Endodermal cell (in vitro differentiated cells): ENCODE data around the gene PMM2. TPM values are rescaled to one million over a fixed set of nuclear protein-coding genes. Genes with fewer than 3 reads are reported as not detected.

ENCODE experiments used
- DNase-seq: peaks from one replicate; pipeline ENCODE4 v3.0.0-alpha.2; 2017
- H3K27ac ChIP-seq: 2 replicates; pipeline ENCODE4 v1.5.1; 2013; ENCODE audit warnings: mild to moderate bottlenecking, low read depth, low read length, moderate library complexity
- H3K27me3 ChIP-seq: 2 replicates; pipeline ENCODE4 v1.6.1; 2013; ENCODE audit warnings: mild to moderate bottlenecking, low read length, moderate library complexity; ENCODE audit not compliant: insufficient read depth, control insufficient read depth, poor library complexity, severe bottlenecking
- H3K36me3 ChIP-seq: 2 replicates; pipeline ENCODE4 v1.7.0; 2013; ENCODE audit warnings: mild to moderate bottlenecking, low read length, moderate library complexity; ENCODE audit not compliant: control insufficient read depth, insufficient read depth
- H3K4me1 ChIP-seq: one replicate; pipeline ENCODE4 v1.7.0; 2013; ENCODE audit warnings: low read length; ENCODE audit not compliant: control insufficient read depth, insufficient read depth
- H3K4me3 ChIP-seq: 2 replicates; pipeline ENCODE4 v1.5.1; 2013; ENCODE audit warnings: mild to moderate bottlenecking, low read length, moderate library complexity
- H3K9ac ChIP-seq: 2 replicates; pipeline ENCODE4 v1.6.1; 2013; ENCODE audit warnings: mild to moderate bottlenecking, low read length, moderate library complexity; ENCODE audit not compliant: poor library complexity, severe bottlenecking; ENCODE audit errors: extremely low read depth
- H3K9me3 ChIP-seq: 2 replicates; pipeline ENCODE4 v1.6.1; 2013; ENCODE audit warnings: mild to moderate bottlenecking, low read length, moderate library complexity; ENCODE audit not compliant: control insufficient read depth
- H3K27ac Mint-ChIP-seq: 2 replicates; pipeline ENCODE4 v1.8.0; 2020; ENCODE audit warnings: mixed read lengths
- H3K27me3 Mint-ChIP-seq: 2 replicates; pipeline ENCODE4 v1.8.0; 2021; ENCODE audit warnings: mild to moderate bottlenecking, mixed read lengths; ENCODE audit not compliant: insufficient read depth
- H3K36me3 Mint-ChIP-seq: 2 replicates; pipeline ENCODE4 v1.8.0; 2020; ENCODE audit warnings: low read depth, mixed read lengths
- H3K4me1 Mint-ChIP-seq: 2 replicates; pipeline ENCODE4 v1.8.0; 2020; ENCODE audit warnings: mixed read lengths
- H3K4me3 Mint-ChIP-seq: 2 replicates; pipeline ENCODE4 v1.8.0; 2020; ENCODE audit warnings: mild to moderate bottlenecking, moderate library complexity, mixed read lengths
- H3K9me3 Mint-ChIP-seq: 2 replicates; pipeline ENCODE4 v1.8.0; 2020; ENCODE audit warnings: mild to moderate bottlenecking, mixed read lengths
- CTCF ChIP-seq: fragments of 200-600 bp; sonication (generic); conservative IDR thresholded peaks from 2 replicates; pipeline ENCODE4 v1.5.0; 2021; ENCODE audit warnings: antibody characterized with exemption, mild to moderate bottlenecking
- WGBS, 2 experiments: methylation state at CpG; one replicate each; pipeline versions ENCODE4 v1.1.5 to v1.1.7; 2013; ENCODE audit warnings: missing lambda C conversion rate in 2 of 2, mixed read lengths in 1 of 2; ENCODE audit not compliant: insufficient coverage in 1 of 2, insufficient read length in 1 of 2; 5-methylcytosine and 5-hydroxymethylcytosine counted together
- total RNA-seq, 2 donors: library from RNA; stranded (reverse); fragmentation: NEBNext Ultra II Directional in 1 of 2; extraction: Animal tissue kit (Norgen Biotek cat#: 25700) in 1 of 2; gene quantifications; 2 replicates in 1 of 2; 3 replicates in 1 of 2; pipeline ENCODE4 v1.2.1, GENCODE V29; 2021

PMM2 gene
- total RNA-seq, 2 donors from 2014 or later = 47.6 to 48.2 TPM

GRCh38 chr16:8887952-8888560, 90.4 kb downstream of the PMM2 start:
- no peak overlapping the region for H3K4me3 Mint-ChIP-seq

GRCh38 chr16:8888951-8889892, 91.6 kb downstream of the PMM2 start:
- no peak overlapping the region for H3K27ac ChIP-seq
- no peak overlapping the region for H3K9ac ChIP-seq
- H3K4me1 ChIP-seq = no peaks in the 10 kb centered on the region
- Mint-ChIP-seq H3K4me1 (no peaks in the 10 kb centered on the region), H3K27ac (no peak overlapping the region), H3K4me3 (no peak overlapping the region), H3K36me3 (peaks cover 45% of the 10 kb centered on the region), H3K27me3 (no peaks in the 10 kb centered on the region), H3K9me3 (no peaks in the 10 kb centered on the region)
- no peaks in the 10 kb centered on the region for H3K9me3 ChIP-seq
- H3K27me3 ChIP-seq = no peaks in the 10 kb centered on the region
- DNase-seq = no peak
- WGBS, 2 experiments = 88 to 97% methylated on average over 12 to 22 of the region's 23 CpGs
- no peak overlapping the region for H3K4me3 ChIP-seq
- H3K36me3 ChIP-seq = peaks cover 46% of the 10 kb centered on the region
- TF ChIP-seq CTCF = no peak

More at GRCh38 chr16:8887952-8888560, 90.4 kb downstream of the PMM2 start:
- no peaks in the 10 kb centered on the region for H3K4me1 ChIP-seq
- no peak overlapping the region for H3K27ac ChIP-seq
- H3K9ac ChIP-seq = no peak overlapping the region
- Mint-ChIP-seq H3K27ac (no peak overlapping the region), H3K4me1 (no peaks in the 10 kb centered on the region), H3K27me3 (no peaks in the 10 kb centered on the region), H3K9me3 (no peaks in the 10 kb centered on the region), H3K36me3 (peaks cover 33% of the 10 kb centered on the region)
- DNase-seq = no peak
- no peaks in the 10 kb centered on the region for H3K9me3 ChIP-seq
- H3K36me3 ChIP-seq = peaks cover 34% of the 10 kb centered on the region
- no peak for TF ChIP-seq CTCF
- no peak overlapping the region for H3K4me3 ChIP-seq
- no peaks in the 10 kb centered on the region for H3K27me3 ChIP-seq
- 94% methylated on average over 14 to 16 of the region's 16 CpGs for WGBS, 2 experiments

- H3K4me1 ChIP-seq = no peaks in the 10 kb centered on the region
- no peak for TF ChIP-seq CTCF
- 93 to 95% methylated on average over 10 to 14 of the region's 14 CpGs for WGBS, 2 experiments
- H3K4me3 ChIP-seq = no peak overlapping the region
- H3K9ac ChIP-seq = no peak overlapping the region
- Mint-ChIP-seq H3K4me3 (no peak overlapping the region), H3K36me3 (peaks cover 53% of the 10 kb centered on the region), H3K4me1 (no peaks in the 10 kb centered on the region), H3K27ac (no peak overlapping the region), H3K27me3 (no peaks in the 10 kb centered on the region), H3K9me3 (no peaks in the 10 kb centered on the region)
- H3K27me3 ChIP-seq = no peaks in the 10 kb centered on the region
- DNase-seq = no peak
- H3K9me3 ChIP-seq = no peaks in the 10 kb centered on the region
- no peak overlapping the region for H3K27ac ChIP-seq
- peaks cover 54% of the 10 kb centered on the region for H3K36me3 ChIP-seq
These were observed 92.4 kb downstream of the PMM2 start for GRCh38 chr16:8889893-8890548.
